ENCODE data around the gene RCCD1.

RCCD1 gene

DNA sequence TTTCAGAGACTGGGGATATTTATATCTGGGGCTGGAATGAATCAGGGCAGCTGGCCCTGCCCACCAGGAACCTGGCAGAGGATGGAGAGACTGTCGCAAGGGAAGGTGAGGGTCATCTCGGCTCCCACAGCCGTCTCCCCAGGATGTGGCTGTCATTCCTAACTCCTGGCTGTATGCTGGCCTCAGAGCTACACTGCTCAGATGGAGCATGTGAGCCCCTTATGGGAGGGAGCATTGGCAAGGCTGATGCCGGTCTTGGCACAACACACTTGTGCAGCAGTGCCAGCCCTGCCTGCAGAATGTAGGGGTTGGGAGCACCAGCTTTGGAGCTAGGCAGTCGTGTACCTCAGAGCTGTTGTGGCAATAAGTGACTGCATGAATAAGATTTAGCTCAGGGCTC is 5.2 kb downstream of the RCCD1 start:
- H3K27me3 ChIP-seq (ENCODE audit: insufficient read depth, low read length): no peaks in the 10 kb centered on the region; the same call in 1 of the 2 replicates
- H3K27ac ChIP-seq (ENCODE audit: low read length): no peak overlapping the region
- H3K4me1 ChIP-seq (ENCODE audit: insufficient read depth, low read length): peaks cover 12% of the 10 kb centered on the region; the same call in 1 of the 2 replicates
- H3K4me3 ChIP-seq (ENCODE audit: low read length): no peak overlapping the region
- H3K36me3 ChIP-seq (ENCODE audit: insufficient read depth, low read depth, low read length): peaks cover 48% of the 10 kb centered on the region
- H3K9me3 ChIP-seq (ENCODE audit: insufficient read depth, low read depth, low read length): no peaks in the 10 kb centered on the region
- no peak overlapping the region for H3K9ac ChIP-seq (ENCODE audit: low read depth, low read length)

DNA sequence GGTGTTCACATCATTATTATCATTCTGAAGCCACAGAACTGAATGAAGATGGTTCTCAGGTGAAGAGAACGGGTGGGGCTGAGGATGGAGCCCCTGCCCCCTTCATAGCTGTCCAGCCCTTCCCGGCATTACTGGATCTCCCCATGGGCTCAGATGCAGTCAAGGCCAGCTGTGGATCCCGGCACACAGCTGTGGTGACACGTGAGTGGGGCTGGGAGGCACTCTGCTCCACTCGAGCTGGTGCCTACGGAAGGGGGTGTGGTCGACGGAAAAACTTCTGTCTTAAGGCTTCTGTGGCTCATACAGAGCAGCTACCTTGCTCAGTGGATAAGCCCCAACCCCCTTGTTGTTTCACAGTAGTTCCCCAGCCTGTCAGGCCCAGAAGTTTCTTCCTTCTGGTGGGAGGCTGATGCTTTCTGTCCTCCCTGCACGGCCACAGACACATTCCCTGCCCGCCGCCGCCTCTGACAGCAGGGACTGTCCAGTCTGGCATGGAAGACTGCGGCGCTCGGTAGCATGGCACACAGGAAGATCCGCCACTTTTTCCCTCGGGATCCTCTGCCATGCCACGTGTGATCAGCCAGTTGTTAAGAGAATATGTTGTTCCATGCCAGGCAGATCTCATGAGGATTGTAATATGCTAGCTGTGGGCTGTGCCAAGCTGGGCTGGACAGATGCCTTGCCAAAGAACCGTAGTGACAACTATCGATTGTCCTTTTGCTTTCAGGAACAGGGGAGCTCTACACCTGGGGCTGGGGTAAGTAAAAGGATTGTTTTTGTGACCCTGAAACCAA is 5.8 kb downstream of the RCCD1 start:
- Histone ChIP-seq H3K27ac (ENCODE audit: low read length) (no peak overlapping the region), H3K4me1 (ENCODE audit: insufficient read depth, low read length) (peaks cover 12% of the 10 kb centered on the region; the same call in 1 of the 2 replicates), H3K4me3 (ENCODE audit: low read length) (no peak overlapping the region), H3K9me3 (ENCODE audit: insufficient read depth, low read depth, low read length) (no peaks in the 10 kb centered on the region), H3K9ac (ENCODE audit: low read depth, low read length) (no peak overlapping the region), H3K27me3 (ENCODE audit: insufficient read depth, low read length) (no peaks in the 10 kb centered on the region; the same call in 1 of the 2 replicates), H3K36me3 (ENCODE audit: insufficient read depth, low read depth, low read length) (peaks cover 52% of the 10 kb centered on the region)

DNA sequence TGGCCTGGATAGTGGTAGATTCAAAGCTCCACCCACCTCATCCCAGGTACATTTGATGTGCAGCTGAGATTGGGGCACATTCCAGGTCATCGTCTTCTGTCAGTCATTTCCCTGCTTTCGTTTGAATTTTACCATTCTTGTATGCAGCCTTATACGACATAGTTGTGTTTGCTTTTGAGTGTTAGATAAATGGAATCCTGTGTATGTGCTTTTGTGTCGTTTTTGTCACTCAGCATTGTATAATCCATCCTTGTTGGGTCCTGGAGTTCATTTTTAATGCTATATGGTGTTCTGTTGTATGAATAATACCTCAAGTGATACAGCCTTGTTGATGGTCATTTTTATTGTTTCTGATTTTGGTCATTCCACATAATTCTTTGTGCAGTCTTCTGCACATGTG is 7.3 kb downstream of the RCCD1 start:
- Histone ChIP-seq H3K27me3 (ENCODE audit: insufficient read depth, low read length) (no peaks in the 10 kb centered on the region; the same call in 1 of the 2 replicates), H3K36me3 (ENCODE audit: insufficient read depth, low read depth, low read length) (peaks cover 64% of the 10 kb centered on the region), H3K4me1 (ENCODE audit: insufficient read depth, low read length) (0 out of 2 replicates have a peak, but pooled peaks cover 5% of the 10 kb centered on the region), H3K9me3 (ENCODE audit: insufficient read depth, low read depth, low read length) (no peaks in the 10 kb centered on the region), H3K27ac (ENCODE audit: low read length) (no peak overlapping the region), H3K4me3 (ENCODE audit: low read length) (no peak overlapping the region), H3K9ac (ENCODE audit: low read depth, low read length) (no peak overlapping the region)

DNA sequence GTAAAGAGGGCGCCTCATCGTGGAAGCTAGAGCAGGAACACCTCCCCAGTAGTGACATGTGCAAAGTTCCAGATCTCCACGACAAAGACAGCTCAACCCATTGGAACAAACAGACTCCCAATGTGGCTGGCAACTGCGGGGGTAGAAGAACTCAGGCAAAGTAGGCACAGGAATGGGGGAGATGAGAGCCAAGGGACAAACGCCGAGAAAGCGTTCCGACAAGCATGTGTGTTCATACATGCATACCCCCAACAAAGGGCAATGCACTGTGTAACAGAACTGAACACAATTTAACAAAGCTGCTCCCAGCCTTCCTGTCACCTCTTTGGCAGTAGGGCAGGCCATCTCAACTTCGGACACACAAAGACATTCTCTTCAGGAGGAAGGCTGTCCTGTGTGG is 11.6 kb downstream of the RCCD1 start:
- Histone ChIP-seq H3K9me3 (ENCODE audit: insufficient read depth, low read depth, low read length) (no peaks in the 10 kb centered on the region), H3K4me3 (ENCODE audit: low read length) (no peak overlapping the region), H3K9ac (ENCODE audit: low read depth, low read length) (no peak overlapping the region), H3K27ac (ENCODE audit: low read length) (no peak overlapping the region), H3K27me3 (ENCODE audit: insufficient read depth, low read length) (no peaks in the 10 kb centered on the region), H3K4me1 (ENCODE audit: insufficient read depth, low read length) (no peaks in the 10 kb centered on the region), H3K36me3 (ENCODE audit: insufficient read depth, low read depth, low read length) (peaks cover 89% of the 10 kb centered on the region)

DNA sequence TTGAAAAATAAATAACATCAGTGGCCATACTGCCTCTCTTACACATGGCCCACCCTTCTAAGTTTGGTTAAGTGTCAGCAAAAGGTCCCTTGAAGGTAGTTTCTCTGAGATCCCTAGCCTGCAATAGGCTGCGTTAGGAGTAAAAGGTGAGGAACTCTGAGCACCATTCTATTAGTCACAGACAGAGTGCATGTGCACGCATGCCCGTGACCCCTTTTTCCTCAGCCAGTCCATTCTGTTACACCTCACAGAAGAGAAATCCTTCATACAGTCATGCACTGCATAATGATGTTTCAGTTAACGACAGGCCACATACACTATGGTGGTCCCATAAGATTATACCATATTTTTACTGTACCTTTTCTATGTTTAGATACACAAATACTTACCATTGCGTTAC is 12.5 kb downstream of the RCCD1 start:
- Histone ChIP-seq H3K9me3 (ENCODE audit: insufficient read depth, low read depth, low read length) (no peaks in the 10 kb centered on the region), H3K27me3 (ENCODE audit: insufficient read depth, low read length) (no peaks in the 10 kb centered on the region), H3K4me1 (ENCODE audit: insufficient read depth, low read length) (no peaks in the 10 kb centered on the region), H3K9ac (ENCODE audit: low read depth, low read length) (no peak overlapping the region), H3K36me3 (ENCODE audit: insufficient read depth, low read depth, low read length) (peaks cover 83% of the 10 kb centered on the region), H3K27ac (ENCODE audit: low read length) (no peak overlapping the region), H3K4me3 (ENCODE audit: low read length) (no peak overlapping the region)

DNA sequence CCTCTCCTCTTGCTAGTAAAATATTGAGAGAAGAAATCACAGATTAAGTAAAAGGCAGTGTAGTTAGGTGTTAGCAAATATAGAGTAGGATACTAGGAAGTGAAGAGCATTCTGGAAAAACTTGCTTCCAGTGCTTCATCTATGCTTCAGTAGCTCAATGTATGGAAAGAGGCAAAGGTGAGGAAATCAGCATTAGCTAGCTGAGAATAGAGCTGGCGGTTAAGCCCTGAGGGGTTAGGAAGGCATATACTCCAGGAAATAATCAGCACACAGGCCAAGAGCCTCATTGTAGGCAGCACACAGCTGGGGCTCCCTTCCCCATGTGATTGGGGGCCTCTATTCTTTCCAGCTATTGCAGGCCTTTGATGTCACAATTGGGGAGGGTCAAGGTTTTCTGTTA is 13.8 kb downstream of the RCCD1 start:
- H3K27ac ChIP-seq (ENCODE audit: low read length): no peak overlapping the region
- no peak overlapping the region for H3K4me3 ChIP-seq (ENCODE audit: low read length)
- no peaks in the 10 kb centered on the region for H3K27me3 ChIP-seq (ENCODE audit: insufficient read depth, low read length)
- H3K4me1 ChIP-seq (ENCODE audit: insufficient read depth, low read length): no peaks in the 10 kb centered on the region
- no peaks in the 10 kb centered on the region for H3K9me3 ChIP-seq (ENCODE audit: insufficient read depth, low read depth, low read length)
- no peak overlapping the region for H3K9ac ChIP-seq (ENCODE audit: low read depth, low read length)
- H3K36me3 ChIP-seq (ENCODE audit: insufficient read depth, low read depth, low read length): peaks cover 84% of the 10 kb centered on the region

DNA sequence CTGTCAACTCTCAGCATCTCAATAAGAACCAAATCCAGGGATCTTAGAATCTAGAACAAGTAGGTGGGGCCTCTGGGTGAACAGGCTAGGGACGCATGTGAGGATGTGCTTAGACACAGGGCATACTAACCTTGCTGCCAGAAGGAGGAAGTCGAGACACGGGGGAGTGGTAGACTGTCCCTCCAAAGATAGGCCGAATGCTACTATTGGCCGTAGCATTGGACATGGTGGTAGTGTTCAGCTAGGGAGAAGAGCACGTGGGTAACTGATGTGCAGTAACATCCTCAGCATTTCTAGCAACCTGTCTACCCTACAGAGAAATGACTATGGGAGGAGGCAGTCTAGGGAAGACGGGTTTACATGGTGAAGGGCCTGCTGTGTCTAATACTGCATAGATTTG is 15.6 kb downstream of the RCCD1 start:
- Histone ChIP-seq H3K4me1 (ENCODE audit: insufficient read depth, low read length) (no peaks in the 10 kb centered on the region), H3K27me3 (ENCODE audit: insufficient read depth, low read length) (no peaks in the 10 kb centered on the region), H3K9me3 (ENCODE audit: insufficient read depth, low read depth, low read length) (no peaks in the 10 kb centered on the region), H3K27ac (ENCODE audit: low read length) (no peak overlapping the region), H3K4me3 (ENCODE audit: low read length) (no peak overlapping the region), H3K36me3 (ENCODE audit: insufficient read depth, low read depth, low read length) (peaks cover 88% of the 10 kb centered on the region), H3K9ac (ENCODE audit: low read depth, low read length) (no peak overlapping the region)

DNA sequence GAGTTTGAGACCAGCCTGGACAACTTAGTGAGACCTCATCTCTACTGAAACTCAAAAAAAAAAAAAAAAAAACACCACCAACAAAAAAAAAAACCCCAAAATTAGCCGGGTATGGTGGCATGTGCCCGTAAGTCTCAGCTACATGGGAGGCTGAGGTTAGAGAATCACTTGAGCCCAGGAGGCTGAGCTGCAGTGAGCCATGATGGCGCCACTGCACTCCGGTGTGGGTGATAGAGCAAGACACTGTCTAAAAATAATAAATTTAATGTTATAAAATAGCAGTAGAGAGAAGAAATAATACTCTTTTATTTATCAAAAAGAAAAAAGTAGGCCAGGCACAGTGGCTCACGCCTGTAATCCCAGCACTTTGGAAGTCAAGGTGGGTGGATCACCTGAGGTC is 17.4 kb downstream of the RCCD1 start:
- H3K9ac ChIP-seq (ENCODE audit: low read depth, low read length): no peak overlapping the region
- no peak overlapping the region for H3K4me3 ChIP-seq (ENCODE audit: low read length)
- peaks cover 92% of the 10 kb centered on the region for H3K36me3 ChIP-seq (ENCODE audit: insufficient read depth, low read depth, low read length)
- H3K9me3 ChIP-seq (ENCODE audit: insufficient read depth, low read depth, low read length): no peaks in the 10 kb centered on the region
- no peaks in the 10 kb centered on the region for H3K27me3 ChIP-seq (ENCODE audit: insufficient read depth, low read length)
- H3K4me1 ChIP-seq (ENCODE audit: insufficient read depth, low read length): no peaks in the 10 kb centered on the region
- H3K27ac ChIP-seq (ENCODE audit: low read length): no peak overlapping the region

DNA sequence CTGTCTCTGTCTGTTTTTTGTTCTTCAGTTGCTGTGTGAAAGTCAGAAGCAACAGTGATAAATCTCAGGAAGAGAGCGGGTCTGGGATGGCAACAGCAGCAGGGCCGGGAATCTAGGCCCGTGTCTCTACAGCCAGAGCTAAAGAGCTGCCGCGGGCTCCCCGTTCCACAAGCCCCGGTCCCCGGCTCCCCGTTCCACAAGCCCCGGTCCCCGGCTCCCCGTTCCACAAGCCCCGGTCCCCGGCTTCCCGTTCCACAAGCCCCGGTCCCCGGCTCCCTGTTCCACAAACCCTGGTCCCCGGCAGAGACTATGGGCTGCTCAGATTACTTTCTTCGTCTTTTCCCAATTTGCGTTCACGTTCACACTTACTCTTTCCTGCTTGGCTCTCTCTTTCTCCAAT is 19.5 kb downstream of the RCCD1 start:
- H3K4me3 ChIP-seq (ENCODE audit: low read length): no peak overlapping the region
- H3K36me3 ChIP-seq (ENCODE audit: insufficient read depth, low read depth, low read length): peaks cover 91% of the 10 kb centered on the region
- H3K27ac ChIP-seq (ENCODE audit: low read length): no peak overlapping the region
- H3K9ac ChIP-seq (ENCODE audit: low read depth, low read length): no peak overlapping the region
- no peaks in the 10 kb centered on the region for H3K27me3 ChIP-seq (ENCODE audit: insufficient read depth, low read length)
- no peaks in the 10 kb centered on the region for H3K9me3 ChIP-seq (ENCODE audit: insufficient read depth, low read depth, low read length)
- no peaks in the 10 kb centered on the region for H3K4me1 ChIP-seq (ENCODE audit: insufficient read depth, low read length)

DNA sequence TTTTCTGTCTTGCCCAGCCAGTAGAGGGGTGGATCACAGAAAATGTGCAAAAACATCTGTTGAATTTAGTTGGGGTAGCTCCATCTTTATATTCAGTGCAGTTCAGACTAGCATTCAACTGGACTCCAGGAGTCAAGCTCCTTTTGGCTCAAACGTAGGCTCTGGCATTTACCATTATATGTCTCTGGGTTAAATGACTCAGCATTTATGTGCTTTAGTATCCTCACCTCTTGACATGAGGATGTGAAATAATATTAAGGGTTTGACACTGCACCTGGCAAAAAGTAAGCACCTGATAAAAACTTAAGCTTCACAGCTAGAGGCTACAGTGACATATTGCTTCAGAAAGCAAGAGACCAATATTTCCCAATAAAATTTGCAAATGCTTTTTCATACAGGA is 24.9 kb downstream of the RCCD1 start:
- no peak overlapping the region for H3K9ac ChIP-seq (ENCODE audit: low read depth, low read length)
- no peaks in the 10 kb centered on the region for H3K4me1 ChIP-seq (ENCODE audit: insufficient read depth, low read length)
- H3K36me3 ChIP-seq (ENCODE audit: insufficient read depth, low read depth, low read length): peaks cover 99% of the 10 kb centered on the region
- H3K9me3 ChIP-seq (ENCODE audit: insufficient read depth, low read depth, low read length): no peaks in the 10 kb centered on the region
- no peaks in the 10 kb centered on the region for H3K27me3 ChIP-seq (ENCODE audit: insufficient read depth, low read length)
- no peak overlapping the region for H3K27ac ChIP-seq (ENCODE audit: low read length)
- no peak overlapping the region for H3K4me3 ChIP-seq (ENCODE audit: low read length)

DNA sequence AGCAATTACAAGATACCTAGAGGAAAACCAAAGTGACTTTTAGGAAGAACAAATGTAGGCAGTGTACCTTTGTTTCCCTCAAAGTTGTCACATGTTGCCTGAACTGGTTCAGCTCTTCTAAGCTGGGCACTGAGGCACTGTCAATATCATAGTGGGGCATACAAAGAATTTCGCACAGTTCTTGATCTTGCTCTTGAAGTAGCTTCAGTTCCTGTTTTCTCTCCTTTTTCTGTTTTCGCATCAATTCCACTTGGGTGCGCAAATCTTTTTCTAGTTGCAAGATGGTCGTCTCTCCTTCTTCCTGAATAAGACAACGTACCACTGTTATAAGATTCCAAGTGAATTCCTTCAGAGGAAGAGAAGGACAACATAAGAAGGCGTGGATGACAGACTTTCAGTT is 27.0 kb downstream of the RCCD1 start:
- Histone ChIP-seq H3K9me3 (ENCODE audit: insufficient read depth, low read depth, low read length) (no peaks in the 10 kb centered on the region), H3K4me1 (ENCODE audit: insufficient read depth, low read length) (no peaks in the 10 kb centered on the region), H3K4me3 (ENCODE audit: low read length) (no peak overlapping the region), H3K9ac (ENCODE audit: low read depth, low read length) (no peak overlapping the region), H3K27me3 (ENCODE audit: insufficient read depth, low read length) (no peaks in the 10 kb centered on the region), H3K27ac (ENCODE audit: low read length) (no peak overlapping the region), H3K36me3 (ENCODE audit: insufficient read depth, low read depth, low read length) (peaks cover 80% of the 10 kb centered on the region)

DNA sequence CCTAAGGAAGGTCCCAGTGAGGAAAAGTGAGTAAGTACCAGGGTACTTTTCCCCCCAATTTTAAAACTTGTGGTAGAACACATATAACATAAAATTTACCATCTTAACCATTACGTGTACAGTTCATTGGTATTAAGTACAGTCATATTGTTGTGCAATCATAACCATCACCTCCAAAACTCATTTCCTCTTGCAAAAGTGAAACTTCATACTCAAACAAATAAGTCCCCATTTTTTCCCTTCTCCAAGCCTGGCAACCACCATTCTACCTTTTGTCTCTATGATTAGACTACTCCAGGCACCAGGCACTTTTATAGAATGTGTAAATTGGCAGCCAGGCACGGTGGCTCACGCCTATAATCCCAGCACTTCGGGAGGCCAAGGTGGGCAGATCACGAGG is 27.5 kb downstream of the RCCD1 start:
- Histone ChIP-seq H3K4me3 (ENCODE audit: low read length) (no peak overlapping the region), H3K4me1 (ENCODE audit: insufficient read depth, low read length) (no peaks in the 10 kb centered on the region), H3K9me3 (ENCODE audit: insufficient read depth, low read depth, low read length) (no peaks in the 10 kb centered on the region), H3K36me3 (ENCODE audit: insufficient read depth, low read depth, low read length) (peaks cover 76% of the 10 kb centered on the region), H3K27ac (ENCODE audit: low read length) (no peak overlapping the region), H3K27me3 (ENCODE audit: insufficient read depth, low read length) (no peaks in the 10 kb centered on the region), H3K9ac (ENCODE audit: low read depth, low read length) (no peak overlapping the region)

Measured in iPS-20b (cell line).